Lower lobe of right lung (tissue), 2 donors: ENCODE results near the gene ABHD16A. TPM values are rescaled to one million over a fixed set of nuclear protein-coding genes. Genes with fewer than 3 reads are reported as not detected.
A peak's percentile ranks its signal among the peaks of the same experiment; 100 is the strongest.

Source experiments
- ATAC-seq, 2 donors: fragments of 200-7000 bp; cut with Tn5 transposase; one replicate each; pipeline ENCODE4 v1.9.1; 2020 to 2022; ENCODE audit warnings: mild to moderate bottlenecking in 2 of 2, moderate library complexity in 2 of 2
- DNase-seq: peaks from one replicate; pipeline ENCODE4 v3.0.0-alpha.2; 2020
- H3K27ac ChIP-seq: fragments of 200-600 bp; one replicate; pipeline ENCODE4 v1.8.0; 2022
- H3K27me3 ChIP-seq: fragments of 200-600 bp; one replicate; pipeline ENCODE4 v1.8.0; 2022; ENCODE audit warnings: low read depth
- H3K36me3 ChIP-seq: fragments of 200-600 bp; one replicate; pipeline ENCODE4 v1.8.0; 2022; ENCODE audit warnings: mild to moderate bottlenecking
- H3K4me1 ChIP-seq: fragments of 200-600 bp; one replicate; pipeline ENCODE4 v1.8.0; 2022
- H3K4me3 ChIP-seq: fragments of 200-600 bp; one replicate; pipeline ENCODE4 v1.8.0; 2022; ENCODE audit warnings: mild to moderate bottlenecking
- H3K9me3 ChIP-seq: fragments of 200-600 bp; one replicate; pipeline ENCODE4 v1.8.0; 2022
- intact Hi-C: fragments of 100-400 bp; cut with DNase I; formaldehyde crosslinking; loops from one replicate; pipeline ENCODE4 v1.11.0; 2022
- total RNA-seq: library from RNA; stranded (reverse); fragmentation: NEBNext Ultra II Directional; extraction: Animal tissue kit (Norgen Biotek cat#: 25700); gene quantifications from one replicate; pipeline ENCODE4 v1.2.1, GENCODE V29; 2021
- TF ChIP-seq, protein P1 (sequence below): fragments of 200-600 bp; IDR thresholded peaks from one replicate; pipeline ENCODE4 v1.8.0; 2022; ENCODE audit warnings: antibody characterized with exemption, mild to moderate bottlenecking
- donor health status: DM: no; HTN: yes; CAD: no; lungs with severe emphysema.

ABHD16A gene
- total RNA-seq, 1 donor from 2014 or later, result 56.4 TPM

DNA sequence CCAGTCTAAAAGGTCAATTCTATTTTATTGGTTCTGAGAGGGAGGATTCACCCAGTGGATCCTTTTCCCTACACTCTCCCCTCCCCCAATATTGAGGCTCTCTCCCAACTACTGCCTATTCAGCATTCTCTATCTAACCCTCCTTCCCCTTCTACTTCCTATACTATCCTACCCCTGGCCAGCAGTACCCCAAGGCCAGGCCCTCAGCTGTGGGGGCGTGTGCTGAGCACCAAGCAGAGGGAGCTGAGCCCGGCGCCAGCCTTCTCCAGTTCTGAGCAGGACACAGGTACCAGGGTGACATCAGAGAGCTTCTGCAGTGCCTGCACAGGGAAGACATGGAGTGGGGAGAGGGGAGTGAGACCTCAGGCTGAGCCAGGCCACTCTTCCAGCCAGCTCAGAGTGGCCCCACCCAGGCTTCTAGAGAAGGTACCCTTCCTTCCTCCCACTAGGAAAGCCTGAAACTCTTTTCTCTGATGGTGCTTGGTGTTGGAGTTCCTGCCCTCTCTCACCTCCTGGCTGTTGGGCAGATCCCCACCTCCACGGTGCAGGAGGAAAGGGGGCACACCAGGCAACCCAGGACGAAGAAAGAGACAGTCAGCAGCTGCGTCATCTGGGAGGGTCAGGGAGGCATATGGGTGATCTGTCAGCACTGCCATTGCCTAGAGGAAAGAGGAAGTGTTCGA, 24.1 kb upstream of the ABHD16A start:
- peaks cover 41% of the 10 kb centered on the region for H3K36me3 ChIP-seq
- H3K9me3 ChIP-seq, result no peaks in the 10 kb centered on the region
- no peaks in the 10 kb centered on the region for H3K27me3 ChIP-seq
- peaks cover 54% of the 10 kb centered on the region for H3K4me1 ChIP-seq
- DNase-seq (no peak), ATAC-seq (peak in 1 of 2 donors; percentile 37)
- H3K4me3 ChIP-seq, result peak overlapping the region; percentile 91
- H3K27ac ChIP-seq, result peak overlapping the region; percentile 93
- intact Hi-C loops, result no loop called here
- TF ChIP-seq, protein P1, sequence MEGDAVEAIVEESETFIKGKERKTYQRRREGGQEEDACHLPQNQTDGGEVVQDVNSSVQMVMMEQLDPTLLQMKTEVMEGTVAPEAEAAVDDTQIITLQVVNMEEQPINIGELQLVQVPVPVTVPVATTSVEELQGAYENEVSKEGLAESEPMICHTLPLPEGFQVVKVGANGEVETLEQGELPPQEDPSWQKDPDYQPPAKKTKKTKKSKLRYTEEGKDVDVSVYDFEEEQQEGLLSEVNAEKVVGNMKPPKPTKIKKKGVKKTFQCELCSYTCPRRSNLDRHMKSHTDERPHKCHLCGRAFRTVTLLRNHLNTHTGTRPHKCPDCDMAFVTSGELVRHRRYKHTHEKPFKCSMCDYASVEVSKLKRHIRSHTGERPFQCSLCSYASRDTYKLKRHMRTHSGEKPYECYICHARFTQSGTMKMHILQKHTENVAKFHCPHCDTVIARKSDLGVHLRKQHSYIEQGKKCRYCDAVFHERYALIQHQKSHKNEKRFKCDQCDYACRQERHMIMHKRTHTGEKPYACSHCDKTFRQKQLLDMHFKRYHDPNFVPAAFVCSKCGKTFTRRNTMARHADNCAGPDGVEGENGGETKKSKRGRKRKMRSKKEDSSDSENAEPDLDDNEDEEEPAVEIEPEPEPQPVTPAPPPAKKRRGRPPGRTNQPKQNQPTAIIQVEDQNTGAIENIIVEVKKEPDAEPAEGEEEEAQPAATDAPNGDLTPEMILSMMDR, result no peak

DNA sequence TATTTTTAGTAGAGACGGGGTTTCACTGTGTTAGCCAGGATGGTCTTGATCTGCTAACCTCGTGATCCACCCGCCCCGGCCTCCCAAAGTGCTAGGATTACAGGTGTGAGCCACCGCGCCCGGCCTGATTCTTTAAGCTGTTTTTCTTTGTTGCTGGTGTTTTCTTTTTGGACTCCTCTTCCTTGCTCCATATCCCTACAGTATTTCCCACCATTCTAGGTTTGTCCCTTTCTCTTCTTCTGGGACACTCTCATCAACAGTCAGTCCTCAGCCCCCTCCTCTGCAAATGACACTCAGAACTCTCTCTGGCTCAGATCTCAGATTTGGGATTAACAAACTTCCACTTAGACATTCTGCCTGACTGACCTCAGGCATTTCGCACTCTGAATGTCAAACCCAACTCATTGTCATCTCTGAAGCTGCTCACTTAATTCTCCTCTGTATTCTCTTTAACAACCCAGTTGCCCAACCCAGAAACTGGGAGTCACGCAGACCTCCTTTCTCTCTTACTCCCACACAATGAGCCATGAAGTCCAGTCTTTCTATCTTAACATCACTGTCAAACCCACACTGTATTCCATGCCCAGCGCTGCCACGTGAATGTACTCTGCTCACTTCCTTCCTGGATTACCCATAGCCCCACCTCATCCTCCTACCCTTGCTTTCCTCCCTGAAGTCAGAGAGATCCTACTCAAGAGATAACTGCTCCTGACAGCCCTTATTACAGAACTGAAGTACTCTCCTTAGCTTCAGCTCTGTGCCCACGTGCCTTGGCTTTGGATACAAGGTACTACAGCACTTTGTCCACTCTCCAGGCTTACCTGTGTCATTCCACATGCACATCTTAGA, 22.6 kb upstream of the ABHD16A start:
- TF ChIP-seq, protein P1, result no peak
- Histone ChIP-seq H3K4me1 (peaks cover 43% of the 10 kb centered on the region), H3K27ac (peak overlapping the region; percentile 93), H3K36me3 (peaks cover 27% of the 10 kb centered on the region), H3K4me3 (no peak overlapping the region), H3K9me3 (no peaks in the 10 kb centered on the region), H3K27me3 (no peaks in the 10 kb centered on the region)
- DNase-seq (no peak), ATAC-seq (no peak)
- intact Hi-C loops, result no loop called here

DNA sequence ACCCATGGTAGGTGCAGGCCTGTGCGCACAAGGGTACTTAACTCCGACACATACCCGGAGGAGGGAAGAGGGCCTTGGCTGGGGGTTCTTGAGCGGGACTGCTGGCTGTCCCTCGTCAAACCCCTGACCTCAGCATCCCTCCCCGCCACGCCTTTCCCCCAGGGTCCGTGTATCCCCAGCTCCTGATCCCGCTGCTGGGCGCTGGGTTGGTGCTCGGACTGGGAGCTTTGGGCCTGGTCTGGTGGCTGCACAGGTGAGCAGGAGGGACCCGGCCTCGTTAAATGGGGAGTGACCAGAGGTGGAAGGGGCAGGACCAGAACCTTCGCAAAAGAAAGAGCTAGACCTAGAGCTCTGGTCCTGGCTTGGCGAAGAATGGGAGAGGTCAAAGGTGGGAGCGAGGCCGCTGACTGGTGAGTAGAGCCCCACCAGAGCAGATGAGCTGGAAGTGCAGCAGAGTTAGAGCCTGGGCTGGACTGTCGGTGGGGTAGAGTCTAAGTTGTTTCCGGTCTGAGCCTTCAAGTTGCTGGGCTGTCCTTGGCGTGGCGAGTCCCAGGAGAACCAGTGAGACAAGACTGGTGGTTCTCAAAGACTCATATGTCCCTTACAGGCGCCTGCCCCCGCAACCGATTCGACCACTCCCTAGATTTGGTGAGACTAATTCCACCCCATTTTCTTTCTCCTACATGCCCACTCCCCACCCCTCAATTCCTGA, 21.0 kb upstream of the ABHD16A start:
- Histone ChIP-seq H3K27ac (no peak overlapping the region), H3K36me3 (peaks cover 22% of the 10 kb centered on the region), H3K4me3 (no peak overlapping the region), H3K27me3 (no peaks in the 10 kb centered on the region), H3K9me3 (no peaks in the 10 kb centered on the region), H3K4me1 (peaks cover 36% of the 10 kb centered on the region)
- TF ChIP-seq, protein P1, result no peak
- intact Hi-C loops, result no loop called here
- no peak for DNase-seq
- ATAC-seq, result no peak

DNA sequence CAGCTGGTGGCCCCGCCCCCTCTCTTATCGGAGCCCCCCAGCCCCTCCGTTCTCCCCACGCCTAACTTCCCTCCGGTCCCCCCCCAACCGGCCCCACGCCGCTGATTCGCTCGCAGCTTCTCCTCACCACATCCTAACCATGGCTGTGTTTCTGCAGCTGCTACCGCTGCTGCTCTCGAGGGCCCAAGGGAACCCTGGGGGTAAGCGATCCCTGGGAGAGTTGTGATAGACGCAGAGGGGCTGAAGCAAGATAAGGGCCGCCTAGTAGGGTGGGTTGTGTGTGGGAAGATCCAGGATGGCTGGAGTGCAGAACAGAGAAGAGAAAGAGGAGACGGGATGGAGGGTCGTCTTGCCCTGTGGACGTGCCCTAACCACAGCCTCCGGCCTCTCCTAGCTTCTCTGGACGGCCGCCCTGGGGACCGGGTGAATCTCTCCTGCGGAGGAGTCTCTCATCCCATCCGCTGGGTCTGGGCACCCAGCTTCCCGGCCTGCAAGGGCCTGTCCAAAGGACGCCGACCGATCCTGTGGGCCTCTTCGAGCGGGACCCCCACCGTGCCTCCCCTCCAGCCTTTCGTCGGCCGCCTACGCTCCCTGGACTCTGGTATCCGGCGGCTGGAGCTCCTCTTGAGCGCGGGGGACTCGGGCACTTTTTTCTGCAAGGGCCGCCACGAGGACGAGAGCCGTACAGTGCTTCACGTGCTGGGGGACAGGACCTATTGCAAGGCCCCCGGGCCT, 20.3 kb upstream of the ABHD16A start, which contains the start of gene MPIG6B:
MPIG6B (plus strand) TSS at position 129 of the 735 bp plus-strand sequence; CDS start at position 140, 11 bp downstream.
- TF ChIP-seq, protein P1, result no peak
- Histone ChIP-seq H3K9me3 (no peaks in the 10 kb centered on the region), H3K36me3 (peaks cover 22% of the 10 kb centered on the region), H3K4me3 (no peak within 1 kb of the TSS), H3K27ac (no peak within 1 kb of the TSS), H3K27me3 (no peaks in the 10 kb centered on the region), H3K4me1 (peaks cover 30% of the 10 kb centered on the region)
- no peak for ATAC-seq
- no peak for DNase-seq
- intact Hi-C loops, result no loop called here

DNA sequence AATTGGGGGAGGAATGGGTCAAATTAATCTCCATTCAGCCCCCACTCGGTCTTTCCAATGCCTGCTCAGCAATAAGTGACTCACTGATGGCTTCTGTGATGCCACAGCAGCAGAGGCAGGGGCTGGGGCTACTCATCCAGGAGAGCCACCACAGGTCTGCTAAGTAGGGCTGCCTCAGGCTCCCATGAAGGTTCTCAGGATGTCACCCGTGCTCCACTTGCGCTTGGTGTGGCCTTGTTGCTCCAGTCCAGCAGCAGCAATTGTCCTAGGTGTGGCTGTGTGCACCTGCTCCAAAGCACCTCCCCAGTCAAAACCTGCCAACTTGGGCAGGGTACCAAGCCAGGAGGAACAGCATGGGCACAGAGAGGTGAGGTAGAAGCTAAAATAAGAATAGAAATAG, 19.0 kb upstream of the ABHD16A start:
- TF ChIP-seq, protein P1, result no peak
- DNase-seq (peak; percentile 24), ATAC-seq (no peak)
- no peak overlapping the region for H3K4me3 ChIP-seq
- H3K9me3 ChIP-seq, result no peaks in the 10 kb centered on the region
- H3K4me1 ChIP-seq, result peaks cover 17% of the 10 kb centered on the region
- peaks cover 12% of the 10 kb centered on the region for H3K36me3 ChIP-seq
- intact Hi-C loops, result no loop called here
- no peak overlapping the region for H3K27ac ChIP-seq
- H3K27me3 ChIP-seq, result no peaks in the 10 kb centered on the region
